GM23338 (cell line): ENCODE data around the gene KHDC3L.

ENCODE experiments used
- CREB1 ChIP-seq: fragments of 250-450 bp; sonication (Bioruptor Pico); IDR thresholded peaks from 2 replicates; pipeline ENCODE4 v1.5.0; 2020; ENCODE audit warnings: low read depth, mild to moderate bottlenecking, moderate library complexity
- CTCF ChIP-seq, 2 experiments: fragments of 200-600 bp in 1 of 2; sonication (generic) in 1 of 2; conservative IDR thresholded peaks; 2 replicates each; pipeline versions ENCODE4 v1.5.1 to v1.6.1; 2016 to 2017; ENCODE audit warnings: antibody characterized with exemption in 2 of 2, low read depth in 2 of 2, mild to moderate bottlenecking in 2 of 2, moderate library complexity in 1 of 2
- ETS1 ChIP-seq: IDR thresholded peaks from 2 replicates; pipeline ENCODE4 v1.6.1; 2016; ENCODE audit warnings: antibody characterized with exemption
- EZH2 ChIP-seq: fragments of 200-600 bp; sonication (generic); IDR thresholded peaks from one replicate; pipeline ENCODE4 v1.8.0; 2017; ENCODE audit warnings: antibody characterized with exemption, mild to moderate bottlenecking, low read depth; ENCODE audit not compliant: unreplicated experiment
- EZH2phosphoT487 ChIP-seq: fragments of 200-600 bp; sonication (generic); IDR thresholded peaks from one replicate; pipeline ENCODE4 v1.8.1; 2018; ENCODE audit warnings: antibody characterized with exemption; ENCODE audit not compliant: unreplicated experiment
- JUNB ChIP-seq: IDR thresholded peaks from one replicate; pipeline ENCODE4 v1.6.1; 2016; ENCODE audit warnings: antibody characterized with exemption; ENCODE audit not compliant: unreplicated experiment
- NANOG ChIP-seq: IDR thresholded peaks from 2 replicates; pipeline ENCODE4 v1.6.1; 2016; ENCODE audit warnings: antibody characterized with exemption, borderline replicate concordance
- POLR2AphosphoS5 ChIP-seq: IDR thresholded peaks from 2 replicates; pipeline ENCODE4 v1.6.1; 2016; ENCODE audit warnings: antibody characterized with exemption, low read depth
- STAT1 ChIP-seq: IDR thresholded peaks from one replicate; pipeline ENCODE4 v1.6.1; 2016; ENCODE audit warnings: antibody characterized with exemption; ENCODE audit not compliant: unreplicated experiment
- ZNF331 ChIP-seq: fragments of 250-450 bp; sonication (Bioruptor Pico); IDR thresholded peaks from 2 replicates; pipeline ENCODE4 v1.5.0; 2020; ENCODE audit warnings: low read depth, mild to moderate bottlenecking, moderate library complexity
- TF ChIP-seq, protein P1 (sequence below): IDR thresholded peaks from one replicate; pipeline ENCODE4 v1.6.1; 2018; ENCODE audit warnings: antibody characterized with exemption; ENCODE audit not compliant: unreplicated experiment

DNA sequence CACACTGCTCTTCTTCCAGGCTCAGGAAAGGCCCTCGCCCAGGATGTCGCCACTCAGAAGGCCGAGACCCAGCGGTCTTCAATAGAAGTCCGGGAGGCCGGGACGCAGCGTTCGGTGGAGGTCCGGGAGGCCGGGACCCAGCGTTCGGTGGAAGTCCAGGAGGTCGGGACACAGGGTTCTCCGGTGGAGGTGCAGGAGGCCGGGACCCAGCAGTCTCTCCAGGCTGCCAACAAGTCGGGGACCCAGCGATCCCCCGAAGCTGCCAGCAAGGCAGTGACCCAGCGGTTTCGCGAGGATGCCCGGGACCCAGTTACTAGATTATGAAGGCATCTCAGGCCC, 1.0 kb downstream of the KHDC3L start:
- TF ChIP-seq POLR2AphosphoS5 = no peak
- no peak for TF ChIP-seq CTCF (conservative IDR thresholded peaks at IDR 0.05; ENCODE audit: low read depth in 2 of 2)
- no peak for TF ChIP-seq EZH2
- no peak for TF ChIP-seq JUNB
- TF ChIP-seq, protein P1, sequence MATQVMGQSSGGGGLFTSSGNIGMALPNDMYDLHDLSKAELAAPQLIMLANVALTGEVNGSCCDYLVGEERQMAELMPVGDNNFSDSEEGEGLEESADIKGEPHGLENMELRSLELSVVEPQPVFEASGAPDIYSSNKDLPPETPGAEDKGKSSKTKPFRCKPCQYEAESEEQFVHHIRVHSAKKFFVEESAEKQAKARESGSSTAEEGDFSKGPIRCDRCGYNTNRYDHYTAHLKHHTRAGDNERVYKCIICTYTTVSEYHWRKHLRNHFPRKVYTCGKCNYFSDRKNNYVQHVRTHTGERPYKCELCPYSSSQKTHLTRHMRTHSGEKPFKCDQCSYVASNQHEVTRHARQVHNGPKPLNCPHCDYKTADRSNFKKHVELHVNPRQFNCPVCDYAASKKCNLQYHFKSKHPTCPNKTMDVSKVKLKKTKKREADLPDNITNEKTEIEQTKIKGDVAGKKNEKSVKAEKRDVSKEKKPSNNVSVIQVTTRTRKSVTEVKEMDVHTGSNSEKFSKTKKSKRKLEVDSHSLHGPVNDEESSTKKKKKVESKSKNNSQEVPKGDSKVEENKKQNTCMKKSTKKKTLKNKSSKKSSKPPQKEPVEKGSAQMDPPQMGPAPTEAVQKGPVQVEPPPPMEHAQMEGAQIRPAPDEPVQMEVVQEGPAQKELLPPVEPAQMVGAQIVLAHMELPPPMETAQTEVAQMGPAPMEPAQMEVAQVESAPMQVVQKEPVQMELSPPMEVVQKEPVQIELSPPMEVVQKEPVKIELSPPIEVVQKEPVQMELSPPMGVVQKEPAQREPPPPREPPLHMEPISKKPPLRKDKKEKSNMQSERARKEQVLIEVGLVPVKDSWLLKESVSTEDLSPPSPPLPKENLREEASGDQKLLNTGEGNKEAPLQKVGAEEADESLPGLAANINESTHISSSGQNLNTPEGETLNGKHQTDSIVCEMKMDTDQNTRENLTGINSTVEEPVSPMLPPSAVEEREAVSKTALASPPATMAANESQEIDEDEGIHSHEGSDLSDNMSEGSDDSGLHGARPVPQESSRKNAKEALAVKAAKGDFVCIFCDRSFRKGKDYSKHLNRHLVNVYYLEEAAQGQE = no peak
- TF ChIP-seq EZH2phosphoT487 = no peak
- no peak for TF ChIP-seq CREB1 (CRISPR knock-in tag)
- TF ChIP-seq ETS1 = no peak
- no peak for TF ChIP-seq ZNF331 (CRISPR knock-in tag)
- TF ChIP-seq NANOG = no peak
- no peak for TF ChIP-seq STAT1
